ENCODE results near the gene SUMO3.

Gene SUMO3

GRCh38 chr21:44778094-44778493, 39.8 kb downstream of the SUMO3 start:
- DNase-seq, result no peak

GRCh38 chr21:44774972-44775371, 42.9 kb downstream of the SUMO3 start:
- no peak for DNase-seq

- no peak for DNase-seq
Observed at GRCh38 chr21:44773291-44773932, 44.5 kb downstream of the SUMO3 start.

- DNase-seq, result no peak
Observed at GRCh38 chr21:44771896-44772525, 45.9 kb downstream of the SUMO3 start.

- no peak for DNase-seq
Observed at GRCh38 chr21:44767834-44768831, 49.7 kb downstream of the SUMO3 start.

- DNase-seq, result no peak
Observed at GRCh38 chr21:44766818-44767354, 51.0 kb downstream of the SUMO3 start.

- DNase-seq, result no peak
Observed at GRCh38 chr21:44766014-44766817, 51.6 kb downstream of the SUMO3 start.

- peak; percentile 73 for DNase-seq
Observed at GRCh38 chr21:44765231-44766013, 52.4 kb downstream of the SUMO3 start.

- no peak for DNase-seq
Observed at GRCh38 chr21:44764319-44765230, 53.3 kb downstream of the SUMO3 start.

GRCh38 chr21:44763451-44764318, 54.2 kb downstream of the SUMO3 start:
- no peak for DNase-seq

- no peak for DNase-seq
Observed at GRCh38 chr21:44763050-44763378, 54.8 kb downstream of the SUMO3 start.

GRCh38 chr21:44762221-44763049, 55.4 kb downstream of the SUMO3 start:
- DNase-seq, result no peak

GRCh38 chr21:44761747-44762208, 56.1 kb downstream of the SUMO3 start:
- no peak for DNase-seq

GRCh38 chr21:44761011-44761729, 56.7 kb downstream of the SUMO3 start:
- no peak for DNase-seq

- DNase-seq, result no peak
Observed at GRCh38 chr21:44760376-44760775, 57.5 kb downstream of the SUMO3 start.

- no peak for DNase-seq
Observed at GRCh38 chr21:44759628-44760285, 58.1 kb downstream of the SUMO3 start.

Data from central memory CD4-positive, alpha-beta T cell (primary cell).